Mucosa of stomach (tissue), 1 donor: Measurements from ENCODE around the gene KEAP1.

Experiments used
- H3K27me3 ChIP-seq: one replicate; pipeline ENCODE4 v1.7.0; 2013; ENCODE audit warnings: mild to moderate bottlenecking, low read length; ENCODE audit not compliant: control insufficient read depth, insufficient read depth
- H3K36me3 ChIP-seq: one replicate; pipeline ENCODE4 v1.7.0; 2013; ENCODE audit warnings: low read length; ENCODE audit not compliant: control insufficient read depth, insufficient read depth
- H3K4me1 ChIP-seq: one replicate; pipeline ENCODE4 v1.7.0; 2013; ENCODE audit warnings: mild to moderate bottlenecking, low read length; ENCODE audit not compliant: control insufficient read depth, insufficient read depth
- H3K4me3 ChIP-seq: one replicate; pipeline ENCODE4 v1.7.0; 2013; ENCODE audit warnings: low read length
- H3K9ac ChIP-seq: one replicate; pipeline ENCODE4 v1.7.0; 2013; ENCODE audit warnings: mild to moderate bottlenecking, low read length, moderate library complexity
- H3K9me3 ChIP-seq: one replicate; pipeline ENCODE4 v1.7.0; 2013; ENCODE audit warnings: mild to moderate bottlenecking, low read length, moderate library complexity; ENCODE audit not compliant: control insufficient read depth
- donor health status: Pancreatic carcinoma.

KEAP1 gene

GRCh38 chr19:10452726-10453618, 50.2 kb downstream of the KEAP1 start:
- Histone ChIP-seq H3K9me3 (no peaks in the 10 kb centered on the region), H3K9ac (no peak overlapping the region), H3K4me1 (no peaks in the 10 kb centered on the region), H3K27me3 (no peaks in the 10 kb centered on the region), H3K36me3 (peaks cover 5% of the 10 kb centered on the region), H3K4me3 (no peak overlapping the region)

GRCh38 chr19:10450853-10451609, 52.1 kb downstream of the KEAP1 start:
- H3K4me1 ChIP-seq = no peaks in the 10 kb centered on the region
- H3K9ac ChIP-seq = no peak overlapping the region
- no peak overlapping the region for H3K4me3 ChIP-seq
- H3K36me3 ChIP-seq = peaks cover 5% of the 10 kb centered on the region
- no peaks in the 10 kb centered on the region for H3K9me3 ChIP-seq
- H3K27me3 ChIP-seq = no peaks in the 10 kb centered on the region

GRCh38 chr19:10450191-10450852, 52.8 kb downstream of the KEAP1 start:
- H3K27me3 ChIP-seq = no peaks in the 10 kb centered on the region
- no peaks in the 10 kb centered on the region for H3K9me3 ChIP-seq
- H3K36me3 ChIP-seq = peaks cover 5% of the 10 kb centered on the region
- H3K9ac ChIP-seq = no peak overlapping the region
- H3K4me1 ChIP-seq = no peaks in the 10 kb centered on the region
- no peak overlapping the region for H3K4me3 ChIP-seq

GRCh38 chr19:10449037-10449436, 54.1 kb downstream of the KEAP1 start:
- no peak overlapping the region for H3K4me3 ChIP-seq
- no peaks in the 10 kb centered on the region for H3K4me1 ChIP-seq
- H3K36me3 ChIP-seq = peaks cover 5% of the 10 kb centered on the region
- H3K9ac ChIP-seq = no peak overlapping the region
- no peaks in the 10 kb centered on the region for H3K27me3 ChIP-seq
- no peaks in the 10 kb centered on the region for H3K9me3 ChIP-seq

DNA sequence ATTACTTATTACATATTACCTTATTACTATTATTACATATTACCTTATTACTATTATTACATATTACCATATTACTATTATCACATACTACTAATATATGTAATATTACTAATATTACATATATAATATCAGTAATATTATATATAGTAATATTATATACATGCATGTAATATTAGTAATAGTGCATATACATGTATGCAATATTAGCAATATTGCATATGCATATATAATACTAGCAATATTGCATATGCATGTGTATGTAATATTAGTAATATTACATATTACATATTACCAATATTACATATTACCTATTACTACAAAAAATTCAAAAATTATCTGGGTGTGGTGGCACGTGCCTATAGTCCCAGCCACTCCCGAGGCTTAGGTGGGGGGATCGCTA, 60.5 kb downstream of the KEAP1 start:
- no peaks in the 10 kb centered on the region for H3K36me3 ChIP-seq
- no peaks in the 10 kb centered on the region for H3K27me3 ChIP-seq

DNA sequence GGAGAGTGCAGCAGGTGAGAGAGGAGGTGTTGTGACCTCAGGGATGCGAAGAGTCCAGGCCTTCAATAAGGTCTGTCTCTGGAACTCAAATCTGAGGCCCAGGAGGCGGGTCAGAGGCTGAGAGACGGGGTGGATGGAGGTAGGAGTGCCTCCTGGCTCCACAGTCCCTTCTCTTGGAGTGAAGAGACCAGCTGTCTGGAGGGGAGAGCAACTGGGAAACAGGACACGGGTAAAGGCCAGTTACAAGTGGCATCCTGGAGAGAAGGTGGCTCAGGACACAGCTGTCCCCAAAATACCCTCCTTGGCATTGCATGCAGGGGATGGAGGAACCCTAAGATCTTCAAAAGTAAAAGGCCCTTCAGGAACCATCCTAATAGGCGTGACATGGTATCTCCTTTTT, 63.6 kb downstream of the KEAP1 start:
- H3K4me3 ChIP-seq = no peak overlapping the region
- no peaks in the 10 kb centered on the region for H3K27me3 ChIP-seq
- H3K9ac ChIP-seq = no peak overlapping the region
- H3K9me3 ChIP-seq = no peaks in the 10 kb centered on the region
- H3K36me3 ChIP-seq = no peaks in the 10 kb centered on the region
- H3K4me1 ChIP-seq = no peaks in the 10 kb centered on the region

More for the DNA sequence above, 60.5 kb downstream of the KEAP1 start:
- H3K4me1 ChIP-seq = no peaks in the 10 kb centered on the region
- H3K9ac ChIP-seq = no peak overlapping the region
- no peaks in the 10 kb centered on the region for H3K9me3 ChIP-seq
- H3K4me3 ChIP-seq = no peak overlapping the region
